Prostate gland (tissue), 2 donors: ENCODE data around the gene ABLIM3.

Experiments used
- POLR2A ChIP-seq: fragments of 450-650 bp; IDR thresholded peaks from one replicate; pipeline ENCODE4 v1.6.1; 2016; ENCODE audit warnings: antibody characterized with exemption, mild to moderate bottlenecking
- TF ChIP-seq, protein P1 (sequence below), 4 experiments: fragments of 200-600 bp in 2 of 4; fragments of 450-650 bp in 2 of 4; sonication (generic) in 2 of 4; IDR thresholded peaks; 1 replicate in 3 of 4; 2 replicates in 1 of 4; pipeline ENCODE4 v1.5.1; 2016 to 2019; ENCODE audit warnings: antibody characterized with exemption in 4 of 4, mild to moderate bottlenecking in 2 of 4, moderate library complexity in 2 of 4

DNA sequence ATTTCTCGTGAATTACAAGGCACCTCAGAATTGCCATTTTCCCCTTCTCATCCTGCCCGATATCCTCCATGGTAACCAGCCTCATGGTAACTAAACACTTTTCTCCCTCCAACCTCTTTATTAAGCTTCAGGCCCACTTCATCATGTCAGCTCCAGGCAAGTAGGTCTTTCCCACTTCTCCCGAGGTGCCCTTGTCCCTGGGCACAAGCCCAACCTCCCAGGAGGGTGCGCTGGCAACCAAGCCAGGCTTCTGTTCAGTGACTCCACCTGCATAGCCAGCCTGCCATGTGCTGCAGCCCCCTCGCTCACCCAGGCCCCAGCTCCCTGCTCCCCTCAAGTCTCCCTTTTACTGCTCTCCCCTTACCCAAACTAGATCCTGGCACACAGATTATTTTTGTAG, 83.0 kb downstream of the ABLIM3 start:
- TF ChIP-seq, protein P1, sequence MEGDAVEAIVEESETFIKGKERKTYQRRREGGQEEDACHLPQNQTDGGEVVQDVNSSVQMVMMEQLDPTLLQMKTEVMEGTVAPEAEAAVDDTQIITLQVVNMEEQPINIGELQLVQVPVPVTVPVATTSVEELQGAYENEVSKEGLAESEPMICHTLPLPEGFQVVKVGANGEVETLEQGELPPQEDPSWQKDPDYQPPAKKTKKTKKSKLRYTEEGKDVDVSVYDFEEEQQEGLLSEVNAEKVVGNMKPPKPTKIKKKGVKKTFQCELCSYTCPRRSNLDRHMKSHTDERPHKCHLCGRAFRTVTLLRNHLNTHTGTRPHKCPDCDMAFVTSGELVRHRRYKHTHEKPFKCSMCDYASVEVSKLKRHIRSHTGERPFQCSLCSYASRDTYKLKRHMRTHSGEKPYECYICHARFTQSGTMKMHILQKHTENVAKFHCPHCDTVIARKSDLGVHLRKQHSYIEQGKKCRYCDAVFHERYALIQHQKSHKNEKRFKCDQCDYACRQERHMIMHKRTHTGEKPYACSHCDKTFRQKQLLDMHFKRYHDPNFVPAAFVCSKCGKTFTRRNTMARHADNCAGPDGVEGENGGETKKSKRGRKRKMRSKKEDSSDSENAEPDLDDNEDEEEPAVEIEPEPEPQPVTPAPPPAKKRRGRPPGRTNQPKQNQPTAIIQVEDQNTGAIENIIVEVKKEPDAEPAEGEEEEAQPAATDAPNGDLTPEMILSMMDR (IDR thresholded peaks at IDR 0.05): no peak
- no peak for TF ChIP-seq POLR2A
